MM.1S (cell line): ENCODE results near the gene PTPRE.

ENCODE experiments used
- CTCF ChIP-seq: fragments of 300-600 bp; sonication (generic); IDR thresholded peaks from 2 replicates; pipeline ENCODE4 v1.5.1; 2016; ENCODE audit warnings: antibody characterized with exemption, low read length, mixed read lengths
- EZH2 ChIP-seq: fragments of 300-600 bp; sonication (generic); optimal IDR thresholded peaks from 2 replicates; pipeline ENCODE3; 2017; ENCODE audit warnings: low read depth, mild to moderate bottlenecking, antibody characterized with exemption, low read length, mixed read lengths
- EZH2phosphoT487 ChIP-seq: fragments of 300-600 bp; sonication (generic); IDR thresholded peaks from 2 replicates; pipeline ENCODE4 v1.6.1; 2018; ENCODE audit warnings: antibody characterized with exemption, low read length

GRCh38 chr10:128095027-128095752 is 188.3 kb downstream of the PTPRE start:
- TF ChIP-seq EZH2 (no peak), CTCF (no peak), EZH2phosphoT487 (no peak)
